PC-3 (cell line): ENCODE measurements around the gene CTRL.

Experiments
- EZH2 ChIP-seq: fragments of 300-600 bp; sonication (generic); IDR thresholded peaks from one replicate; pipeline ENCODE4 v1.6.1; 2017; ENCODE audit warnings: antibody characterized with exemption, mild to moderate bottlenecking, low read length; ENCODE audit not compliant: unreplicated experiment
- TF ChIP-seq, protein P1 (sequence below): fragments of 300-600 bp; sonication (generic); conservative IDR thresholded peaks from 2 replicates; pipeline ENCODE4 v1.5.1; 2017; ENCODE audit warnings: antibody characterized with exemption, low read depth, mild to moderate bottlenecking, low read length

DNA sequence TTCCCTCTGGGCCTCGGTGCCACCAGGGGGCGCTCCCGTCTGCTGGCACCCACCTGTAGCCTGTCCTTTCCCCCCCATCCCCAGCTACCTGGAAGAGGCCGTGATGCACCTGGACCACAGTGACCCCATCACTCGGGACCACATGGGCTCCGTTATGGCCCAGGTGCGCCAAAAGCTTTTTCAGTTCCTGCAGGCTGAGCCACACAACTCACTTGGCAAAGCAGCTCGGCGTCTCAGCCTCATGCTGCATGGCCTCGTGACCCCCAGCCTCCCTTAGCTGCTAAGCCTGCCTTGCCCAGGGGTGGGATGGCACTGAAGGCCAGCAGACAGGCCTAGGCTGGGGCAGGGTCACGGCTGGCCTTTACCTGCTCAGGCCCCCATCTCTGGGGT, 47.8 kb downstream of the CTRL start:
- TF ChIP-seq EZH2 = no peak
- TF ChIP-seq, protein P1, sequence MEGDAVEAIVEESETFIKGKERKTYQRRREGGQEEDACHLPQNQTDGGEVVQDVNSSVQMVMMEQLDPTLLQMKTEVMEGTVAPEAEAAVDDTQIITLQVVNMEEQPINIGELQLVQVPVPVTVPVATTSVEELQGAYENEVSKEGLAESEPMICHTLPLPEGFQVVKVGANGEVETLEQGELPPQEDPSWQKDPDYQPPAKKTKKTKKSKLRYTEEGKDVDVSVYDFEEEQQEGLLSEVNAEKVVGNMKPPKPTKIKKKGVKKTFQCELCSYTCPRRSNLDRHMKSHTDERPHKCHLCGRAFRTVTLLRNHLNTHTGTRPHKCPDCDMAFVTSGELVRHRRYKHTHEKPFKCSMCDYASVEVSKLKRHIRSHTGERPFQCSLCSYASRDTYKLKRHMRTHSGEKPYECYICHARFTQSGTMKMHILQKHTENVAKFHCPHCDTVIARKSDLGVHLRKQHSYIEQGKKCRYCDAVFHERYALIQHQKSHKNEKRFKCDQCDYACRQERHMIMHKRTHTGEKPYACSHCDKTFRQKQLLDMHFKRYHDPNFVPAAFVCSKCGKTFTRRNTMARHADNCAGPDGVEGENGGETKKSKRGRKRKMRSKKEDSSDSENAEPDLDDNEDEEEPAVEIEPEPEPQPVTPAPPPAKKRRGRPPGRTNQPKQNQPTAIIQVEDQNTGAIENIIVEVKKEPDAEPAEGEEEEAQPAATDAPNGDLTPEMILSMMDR = peak; percentile 86
